Left renal cortex interstitium (tissue), 4 donors: ENCODE results near the gene TMEM208. TPM values are rescaled to one million over a fixed set of nuclear protein-coding genes. Genes with fewer than 3 reads are reported as not detected.
A peak's percentile ranks its signal among the peaks of the same experiment; 100 is the strongest.

ENCODE experiments used
- DNase-seq, 4 donors: peaks; one replicate each; pipeline ENCODE4 v3.0.0-alpha.2; 2013; ENCODE audit warnings: low read depth in 4 of 4, low spot score in 2 of 4, missing footprints in 1 of 4
- polyA plus RNA-seq, 4 donors: library from polyadenylated mRNA; unstranded; fragments of 120-200 nt; gene quantifications; one replicate each; pipeline ENCODE4 v1.2.1, GENCODE V29; 2013; ENCODE audit not compliant: insufficient read length in 4 of 4

TMEM208 gene
- polyA plus RNA-seq, 4 donors: 41.0 to 55.0 (median 44.0) TPM

GRCh38 chr16:67233596-67233995, 6.7 kb downstream of the TMEM208 start:
- DNase-seq: no peak

GRCh38 chr16:67234180-67234597, 7.3 kb downstream of the TMEM208 start:
- no peak for DNase-seq

GRCh38 chr16:67235816-67236562, 9.1 kb downstream of the TMEM208 start:
- DNase-seq: no peak

GRCh38 chr16:67236563-67237395, 9.8 kb downstream of the TMEM208 start:
- no peak for DNase-seq

- DNase-seq: no peak
Observed at GRCh38 chr16:67237396-67238277, 10.7 kb downstream of the TMEM208 start.

GRCh38 chr16:67238278-67238575, 11.3 kb downstream of the TMEM208 start:
- DNase-seq: no peak

- DNase-seq: no peak
Observed at GRCh38 chr16:67238806-67239470, 12.0 kb downstream of the TMEM208 start.

- DNase-seq: no peak
Observed at GRCh38 chr16:67240506-67240905, 13.6 kb downstream of the TMEM208 start.

GRCh38 chr16:67241008-67241900, 14.3 kb downstream of the TMEM208 start:
- DNase-seq: no peak

- no peak for DNase-seq
Observed at GRCh38 chr16:67242138-67242730, 15.3 kb downstream of the TMEM208 start.

GRCh38 chr16:67243481-67243880, 16.6 kb downstream of the TMEM208 start:
- DNase-seq: no peak

GRCh38 chr16:67244387-67245185, 17.7 kb downstream of the TMEM208 start:
- no peak for DNase-seq

- DNase-seq: no peak
Observed at GRCh38 chr16:67245186-67245585, 18.3 kb downstream of the TMEM208 start.

- no peak for DNase-seq
Observed at GRCh38 chr16:67245674-67246080, 18.7 kb downstream of the TMEM208 start.

- peak in 3 of 4 donors; percentile 62 to 74 (median 74) for DNase-seq
Observed at GRCh38 chr16:67246081-67246755, 19.3 kb downstream of the TMEM208 start.

GRCh38 chr16:67246756-67247191, 19.8 kb downstream of the TMEM208 start:
- peak in 1 of 4 donors; percentile 28 for DNase-seq
